BJ (cell line): ENCODE results near the gene SLC15A4. TPM values are rescaled to one million over a fixed set of nuclear protein-coding genes. Genes with fewer than 3 reads are reported as not detected.

Experiments
- CTCF ChIA-PET: fragments of 350-600 bp; formaldehyde crosslinking; extraction: SDS; loops from one replicate; lab custom pipeline; 2021; ENCODE audit warnings: antibody characterized with exemption, inconsistent platforms; lab: Yijun Ruan, JAX
- POLR2A ChIA-PET: fragments of 300-600 bp; sonication (Branson Sonifier 250); formaldehyde crosslinking; extraction: SDS; loops from one replicate; lab custom pipeline; 2021; ENCODE audit warnings: antibody characterized with exemption; lab: Charles Lee
- DNase-seq: peaks from one replicate; pipeline ENCODE4 v3.0.0-alpha.2; 2011; ENCODE audit warnings: low read depth
- H3K27me3 ChIP-seq: 2 replicates; pipeline ENCODE4 v1.6.0; 2011; ENCODE audit warnings: low read length; ENCODE audit not compliant: control insufficient read depth, insufficient read depth
- H3K36me3 ChIP-seq: 2 replicates; pipeline ENCODE4 v1.5.1; 2011; ENCODE audit warnings: low read length; ENCODE audit not compliant: control insufficient read depth, insufficient read depth
- H3K4me3 ChIP-seq: 2 replicates; pipeline ENCODE4 v1.5.1; 2011; ENCODE audit warnings: low read depth, mild to moderate bottlenecking, control low read depth, low read length
- CTCF ChIP-seq: IDR thresholded peaks from 2 replicates; pipeline ENCODE4 v1.5.1; 2011; ENCODE audit warnings: low read depth, mild to moderate bottlenecking, control low read depth, inconsistent platforms, low read length, moderate library complexity; ENCODE audit not compliant: insufficient read depth
- polyA plus RNA-seq: library from polyadenylated mRNA; depleted of rRNA; stranded (reverse); fragments of >200 nt; gene quantifications from 2 replicates; pipeline ENCODE4 v1.2.3, GENCODE V29; 2011

SLC15A4 gene
- polyA plus RNA-seq, 1 experiment = 21.8 TPM

- Histone ChIP-seq H3K4me3 (no peak overlapping the region), H3K36me3 (no peaks in the 10 kb centered on the region), H3K27me3 (no peaks in the 10 kb centered on the region)
- no peak for DNase-seq
- ChIA-PET POLR2A (no interaction called here), CTCF (no interaction called here)
- TF ChIP-seq CTCF = no peak
Observed at GRCh38 chr12:128863957-128864356, 40.2 kb upstream of the SLC15A4 start.

- CTCF ChIA-PET = no interaction called here
- POLR2A ChIA-PET = no interaction called here
- no peak for DNase-seq
- no peak for TF ChIP-seq CTCF
- Histone ChIP-seq H3K36me3 (no peaks in the 10 kb centered on the region), H3K4me3 (no peak overlapping the region), H3K27me3 (no peaks in the 10 kb centered on the region)
Observed at GRCh38 chr12:128861226-128862016, 37.7 kb upstream of the SLC15A4 start.

- Histone ChIP-seq H3K4me3 (no peak overlapping the region), H3K36me3 (no peaks in the 10 kb centered on the region), H3K27me3 (no peaks in the 10 kb centered on the region)
- DNase-seq = no peak
- TF ChIP-seq CTCF = no peak
- ChIA-PET POLR2A (no interaction called here), CTCF (no interaction called here)
Observed at GRCh38 chr12:128859311-128859710, 35.6 kb upstream of the SLC15A4 start.

- POLR2A ChIA-PET = no interaction called here
- H3K4me3 ChIP-seq = no peak overlapping the region
- no peak for DNase-seq
- H3K36me3 ChIP-seq = no peaks in the 10 kb centered on the region
- TF ChIP-seq CTCF = no peak
- no peaks in the 10 kb centered on the region for H3K27me3 ChIP-seq
- CTCF ChIA-PET = no interaction called here
Observed at GRCh38 chr12:128857133-128857763, 33.5 kb upstream of the SLC15A4 start.

- ChIA-PET CTCF (no interaction called here), POLR2A (no interaction called here)
- DNase-seq = no peak
- Histone ChIP-seq H3K4me3 (no peak overlapping the region), H3K27me3 (no peaks in the 10 kb centered on the region), H3K36me3 (no peaks in the 10 kb centered on the region)
- no peak for TF ChIP-seq CTCF
Observed at GRCh38 chr12:128856791-128857078, 33.0 kb upstream of the SLC15A4 start.
